GM18909 (cell line): ENCODE data around the gene PRKCE.

Experiments used
- ATAC-seq: cut with Tn5 transposase; IDR thresholded peaks from one replicate; pipeline ENCODE4 v1.9.1; 2021; ENCODE audit warnings: mild to moderate bottlenecking; ENCODE audit not compliant: unreplicated experiment, poor library complexity

Gene PRKCE

DNA sequence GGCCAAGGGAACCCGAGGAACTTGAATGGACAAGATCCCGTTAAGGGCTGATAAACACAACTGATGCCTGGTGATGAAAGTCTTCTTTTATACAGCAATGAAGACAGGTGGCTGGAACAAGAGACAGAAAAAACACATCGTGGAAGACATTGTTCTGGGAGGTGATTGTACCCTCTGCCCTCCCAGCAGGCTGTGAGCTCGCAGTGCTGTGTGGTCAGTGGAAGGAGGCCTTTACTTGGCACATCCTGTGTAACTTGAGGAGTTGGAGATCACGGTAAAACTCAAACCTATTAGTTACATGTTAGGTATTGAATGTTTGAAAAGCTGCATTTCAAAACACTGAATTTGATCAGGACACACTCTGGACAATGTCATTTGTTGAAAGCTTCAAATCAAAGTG lies 395.8 kb downstream of the PRKCE start:
- ATAC-seq = no peak

DNA sequence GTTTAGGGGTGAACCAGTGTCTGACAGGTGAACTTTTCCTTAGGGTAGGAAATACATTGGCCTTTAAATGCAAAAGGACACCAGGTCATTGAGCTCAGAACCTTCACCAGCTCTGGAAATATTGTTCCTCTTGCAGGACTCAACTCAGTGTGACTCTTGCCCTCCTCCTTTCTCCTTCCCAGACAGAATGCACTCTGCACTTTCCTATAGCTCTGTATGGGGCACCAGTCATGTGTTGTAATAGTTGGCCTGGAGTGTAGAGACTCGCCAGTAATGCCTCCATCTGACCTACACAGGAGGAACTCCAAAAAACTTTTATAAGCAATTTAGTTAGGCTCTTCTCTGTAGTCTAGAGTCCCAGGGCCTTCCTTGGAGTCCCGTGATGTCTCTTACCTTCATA lies 397.2 kb downstream of the PRKCE start:
- ATAC-seq = no peak

- ATAC-seq = no peak
Measured at GRCh38 chr2:46050027-46050426, 398.6 kb downstream of the PRKCE start.

DNA sequence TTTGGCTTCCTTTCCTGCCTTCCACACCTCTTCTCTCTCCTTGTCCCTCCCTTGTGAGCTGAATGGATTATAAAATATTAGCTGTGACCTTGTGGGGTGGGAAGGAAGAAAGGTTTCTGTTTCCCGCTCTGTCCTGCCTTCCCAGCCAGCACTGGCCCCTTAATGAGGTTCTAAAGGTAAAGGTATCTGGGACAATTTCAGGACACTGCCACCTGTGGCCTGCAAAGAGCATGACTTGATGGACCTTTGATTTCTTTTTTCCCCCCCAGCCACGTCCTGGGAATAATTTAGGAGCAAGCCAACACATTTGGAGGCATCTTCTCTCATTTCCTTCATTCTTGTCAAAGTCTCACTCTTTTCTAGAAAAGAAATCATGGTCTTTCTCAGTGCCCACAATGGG lies 399.0 kb downstream of the PRKCE start:
- no peak for ATAC-seq

- ATAC-seq = no peak
Measured at GRCh38 chr2:46051085-46051484, 399.6 kb downstream of the PRKCE start.

GRCh38 chr2:46053564-46053963 lies 402.1 kb downstream of the PRKCE start:
- no peak for ATAC-seq

- ATAC-seq = no peak
Measured at GRCh38 chr2:46056541-46056940, 405.1 kb downstream of the PRKCE start.

GRCh38 chr2:46058140-46058539 lies 406.7 kb downstream of the PRKCE start:
- ATAC-seq = no peak

GRCh38 chr2:46062637-46063412 lies 411.4 kb downstream of the PRKCE start:
- no peak for ATAC-seq

- ATAC-seq = no peak
Measured at GRCh38 chr2:46064396-46064795, 412.9 kb downstream of the PRKCE start.

DNA sequence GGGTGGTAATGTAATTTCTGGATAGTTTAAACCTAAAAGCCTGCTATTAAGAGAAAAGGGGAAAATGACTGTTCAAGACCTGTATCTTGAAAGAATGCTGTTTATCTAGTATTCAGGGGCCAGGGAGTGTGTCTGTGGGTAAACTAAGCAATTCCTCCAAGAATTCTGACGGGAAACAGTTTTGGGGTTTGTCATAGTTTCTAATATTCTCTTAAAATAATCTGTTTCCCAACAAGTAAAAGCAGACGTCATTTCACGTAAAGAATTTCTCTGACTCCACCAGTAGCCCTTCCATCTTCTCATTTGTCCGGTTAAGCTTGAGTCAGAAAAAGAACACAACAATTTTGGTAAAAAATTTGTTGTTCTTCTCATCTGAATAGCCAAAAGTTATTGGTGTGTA lies 413.7 kb downstream of the PRKCE start:
- no peak for ATAC-seq

- ATAC-seq = no peak
Measured at GRCh38 chr2:46066116-46066515, 414.6 kb downstream of the PRKCE start.

DNA sequence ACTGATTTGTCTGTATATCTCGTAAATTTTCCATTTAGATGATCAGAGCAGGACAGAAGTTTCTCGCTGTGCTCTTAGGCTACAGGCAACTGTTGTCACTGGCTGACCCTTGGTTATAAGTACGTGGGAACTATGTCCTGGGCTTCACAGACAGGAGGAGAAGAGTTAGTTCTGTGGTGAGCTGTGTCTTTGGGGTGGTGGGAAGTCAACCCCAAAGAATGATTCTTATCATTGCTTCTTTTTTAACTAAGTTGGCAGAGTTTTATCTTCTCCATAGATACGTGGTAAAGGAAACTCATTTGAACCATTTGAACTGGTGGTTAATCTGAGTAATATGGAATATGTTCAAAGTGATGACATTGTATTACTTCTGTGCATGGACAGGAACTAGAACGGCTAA lies 415.1 kb downstream of the PRKCE start:
- no peak for ATAC-seq

GRCh38 chr2:46067062-46067461 lies 415.6 kb downstream of the PRKCE start:
- ATAC-seq = no peak

- no peak for ATAC-seq
Measured at GRCh38 chr2:46067501-46068305, 416.2 kb downstream of the PRKCE start.

DNA sequence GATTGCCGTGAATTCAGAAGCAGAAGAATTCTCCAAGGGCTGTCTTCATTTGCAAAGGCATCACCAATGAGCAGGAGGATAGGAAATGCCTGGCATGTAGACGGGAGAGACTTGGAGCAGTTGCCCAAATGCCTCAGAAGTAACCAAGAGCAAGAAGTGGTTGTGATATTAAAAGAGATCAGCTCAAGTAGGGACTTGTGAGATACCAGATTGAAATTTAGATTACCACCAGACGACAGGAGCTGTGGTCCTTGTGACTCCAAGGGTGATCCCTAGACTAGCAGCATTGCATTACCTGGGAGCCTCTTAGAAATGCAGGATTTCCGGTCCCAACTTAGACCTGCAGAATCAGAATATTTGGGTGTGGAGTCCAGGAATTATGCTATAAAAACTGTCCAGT lies 417.2 kb downstream of the PRKCE start:
- ATAC-seq = no peak

DNA sequence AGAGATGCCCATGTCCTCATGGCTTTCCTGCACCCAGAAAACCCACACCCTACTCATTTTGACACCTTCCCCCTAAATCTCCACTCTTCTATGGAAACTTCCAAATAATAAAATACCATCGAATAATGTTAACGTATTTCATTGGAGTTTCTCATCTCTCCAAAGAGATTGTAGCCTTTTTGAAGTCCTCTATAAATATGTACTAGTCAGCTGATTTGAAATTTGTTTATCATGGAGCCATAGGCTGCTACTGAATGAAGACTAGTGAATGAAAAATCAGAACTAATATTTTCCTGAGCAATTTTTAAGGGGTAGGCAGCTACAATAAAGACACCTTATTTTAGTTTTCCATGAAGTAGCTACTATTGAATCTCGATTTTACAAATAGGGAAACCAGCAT lies 419.6 kb downstream of the PRKCE start:
- ATAC-seq = no peak

GRCh38 chr2:46072101-46072820 lies 420.8 kb downstream of the PRKCE start:
- ATAC-seq = no peak

DNA sequence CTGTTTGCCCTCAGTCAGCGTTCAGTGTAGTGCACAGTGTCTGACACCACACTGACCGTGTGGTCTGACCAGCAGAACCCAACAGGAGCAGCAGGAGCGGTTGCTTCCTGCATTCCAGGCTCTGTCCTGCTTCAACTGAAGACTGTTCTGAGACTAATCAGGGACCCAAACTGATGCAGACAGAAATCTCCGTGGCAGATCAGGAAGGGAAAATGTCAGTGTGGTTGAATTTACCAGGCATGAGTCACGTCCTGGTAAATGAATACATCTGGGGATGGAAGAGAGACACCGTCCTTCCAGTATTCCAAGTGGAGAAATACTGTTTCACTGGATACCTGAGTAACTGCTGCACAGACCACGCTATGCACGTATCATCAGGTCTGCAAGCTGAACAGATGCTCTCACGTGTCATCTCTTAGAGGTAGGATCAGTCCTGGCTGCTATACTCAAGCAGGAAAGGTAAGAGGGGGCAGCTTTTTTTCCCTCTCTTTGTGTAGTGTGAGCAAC lies 422.1 kb downstream of the PRKCE start:
- no peak for ATAC-seq

DNA sequence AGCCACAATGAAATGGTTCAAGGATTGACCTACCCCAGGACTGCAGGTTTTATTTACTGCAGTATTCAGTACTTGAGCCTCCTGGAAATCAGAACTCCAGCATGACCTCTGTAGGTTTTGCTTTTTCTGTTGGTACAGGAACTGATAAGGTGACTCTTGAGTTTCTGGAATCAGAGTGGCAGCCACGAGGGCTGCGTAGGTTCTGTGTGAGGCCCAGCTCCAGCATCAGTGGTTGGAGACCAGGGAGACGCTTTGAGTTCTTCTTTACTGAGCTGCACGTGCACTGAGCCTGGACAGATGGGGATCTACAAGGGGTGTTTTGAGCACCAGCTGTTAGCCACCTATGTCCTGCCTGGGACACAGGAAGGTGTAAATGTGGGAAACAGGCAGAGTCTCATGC lies 423.0 kb downstream of the PRKCE start:
- no peak for ATAC-seq

GRCh38 chr2:46075848-46076247 lies 424.4 kb downstream of the PRKCE start:
- ATAC-seq = no peak
